HFFc6 (cell line): ENCODE measurements around the gene CLEC16A. TPM values are rescaled to one million over a fixed set of nuclear protein-coding genes. Genes with fewer than 3 reads are reported as not detected.

Experiments
- DNase-seq: peaks from one replicate; pipeline ENCODE4 v3.0.0-alpha.2; 2018
- H3K27ac Mint-ChIP-seq: 2 replicates; pipeline ENCODE4 v1.8.0; 2020; ENCODE audit warnings: mild to moderate bottlenecking, mixed read lengths
- H3K27me3 Mint-ChIP-seq: 2 replicates; pipeline ENCODE4 v1.8.0; 2021; ENCODE audit warnings: mild to moderate bottlenecking, moderate library complexity, mixed read lengths; ENCODE audit not compliant: insufficient read depth
- H3K36me3 Mint-ChIP-seq: 2 replicates; pipeline ENCODE4 v1.8.0; 2021; ENCODE audit warnings: low read depth, mixed read lengths
- H3K4me1 Mint-ChIP-seq: 2 replicates; pipeline ENCODE4 v1.8.0; 2020; ENCODE audit warnings: low read depth, mixed read lengths
- H3K4me3 Mint-ChIP-seq: 2 replicates; pipeline ENCODE4 v1.8.0; 2020; ENCODE audit warnings: mild to moderate bottlenecking, moderate library complexity, mixed read lengths
- H3K9me3 Mint-ChIP-seq: 2 replicates; pipeline ENCODE4 v1.8.0; 2020; ENCODE audit warnings: mild to moderate bottlenecking, mixed read lengths
- total RNA-seq, 6 experiments: library from RNA; stranded (reverse); fragmentation: NEBNext Ultra II Directional; extraction: Animal tissue kit (Norgen Biotek cat#: 25700); gene quantifications; 2 replicates in 1 of 6; 3 replicates in 5 of 6; pipeline ENCODE4 v1.2.3, GENCODE V29; 2021
- TF ChIP-seq, protein P1 (sequence below): fragments of 200-600 bp; sonication (generic); IDR thresholded peaks from 2 replicates; pipeline ENCODE4 v1.5.0; 2021; ENCODE audit warnings: antibody characterized with exemption, mild to moderate bottlenecking

The CLEC16A gene
- total RNA-seq, 6 experiments from 2014 or later: 19.4 to 23.2 (median 21.2) TPM

DNA sequence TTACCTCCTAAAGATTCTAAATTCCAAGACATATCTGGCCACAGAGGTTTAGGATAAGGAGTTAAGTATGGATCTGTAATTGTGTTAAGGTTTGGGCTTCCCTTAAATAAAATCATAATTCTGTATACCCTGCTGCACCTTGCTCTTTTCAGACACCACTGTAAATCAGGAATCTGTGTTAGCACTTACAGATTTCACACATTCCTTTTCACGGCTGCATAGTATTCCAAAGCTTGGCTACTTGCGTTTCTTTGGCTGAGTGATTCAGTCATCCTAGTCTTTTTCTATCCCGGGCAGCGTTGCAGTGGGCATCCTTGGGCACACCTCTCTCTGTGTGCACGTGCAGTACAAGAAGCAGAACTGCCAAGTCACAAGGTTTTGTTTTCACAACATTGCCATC is 205.8 kb downstream of the CLEC16A start:
- H3K4me1 Mint-ChIP-seq: peaks cover 35% of the 10 kb centered on the region
- peaks cover 2% of the 10 kb centered on the region; the same call in 1 of the 2 replicates for H3K27me3 Mint-ChIP-seq
- peaks cover 8% of the 10 kb centered on the region; the same call in 1 of the 2 replicates for H3K36me3 Mint-ChIP-seq
- TF ChIP-seq, protein P1, sequence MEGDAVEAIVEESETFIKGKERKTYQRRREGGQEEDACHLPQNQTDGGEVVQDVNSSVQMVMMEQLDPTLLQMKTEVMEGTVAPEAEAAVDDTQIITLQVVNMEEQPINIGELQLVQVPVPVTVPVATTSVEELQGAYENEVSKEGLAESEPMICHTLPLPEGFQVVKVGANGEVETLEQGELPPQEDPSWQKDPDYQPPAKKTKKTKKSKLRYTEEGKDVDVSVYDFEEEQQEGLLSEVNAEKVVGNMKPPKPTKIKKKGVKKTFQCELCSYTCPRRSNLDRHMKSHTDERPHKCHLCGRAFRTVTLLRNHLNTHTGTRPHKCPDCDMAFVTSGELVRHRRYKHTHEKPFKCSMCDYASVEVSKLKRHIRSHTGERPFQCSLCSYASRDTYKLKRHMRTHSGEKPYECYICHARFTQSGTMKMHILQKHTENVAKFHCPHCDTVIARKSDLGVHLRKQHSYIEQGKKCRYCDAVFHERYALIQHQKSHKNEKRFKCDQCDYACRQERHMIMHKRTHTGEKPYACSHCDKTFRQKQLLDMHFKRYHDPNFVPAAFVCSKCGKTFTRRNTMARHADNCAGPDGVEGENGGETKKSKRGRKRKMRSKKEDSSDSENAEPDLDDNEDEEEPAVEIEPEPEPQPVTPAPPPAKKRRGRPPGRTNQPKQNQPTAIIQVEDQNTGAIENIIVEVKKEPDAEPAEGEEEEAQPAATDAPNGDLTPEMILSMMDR: no peak
- no peak for DNase-seq
- no peaks in the 10 kb centered on the region for H3K9me3 Mint-ChIP-seq
- H3K4me3 Mint-ChIP-seq: no peak overlapping the region
- H3K27ac Mint-ChIP-seq: no peak overlapping the region

DNA sequence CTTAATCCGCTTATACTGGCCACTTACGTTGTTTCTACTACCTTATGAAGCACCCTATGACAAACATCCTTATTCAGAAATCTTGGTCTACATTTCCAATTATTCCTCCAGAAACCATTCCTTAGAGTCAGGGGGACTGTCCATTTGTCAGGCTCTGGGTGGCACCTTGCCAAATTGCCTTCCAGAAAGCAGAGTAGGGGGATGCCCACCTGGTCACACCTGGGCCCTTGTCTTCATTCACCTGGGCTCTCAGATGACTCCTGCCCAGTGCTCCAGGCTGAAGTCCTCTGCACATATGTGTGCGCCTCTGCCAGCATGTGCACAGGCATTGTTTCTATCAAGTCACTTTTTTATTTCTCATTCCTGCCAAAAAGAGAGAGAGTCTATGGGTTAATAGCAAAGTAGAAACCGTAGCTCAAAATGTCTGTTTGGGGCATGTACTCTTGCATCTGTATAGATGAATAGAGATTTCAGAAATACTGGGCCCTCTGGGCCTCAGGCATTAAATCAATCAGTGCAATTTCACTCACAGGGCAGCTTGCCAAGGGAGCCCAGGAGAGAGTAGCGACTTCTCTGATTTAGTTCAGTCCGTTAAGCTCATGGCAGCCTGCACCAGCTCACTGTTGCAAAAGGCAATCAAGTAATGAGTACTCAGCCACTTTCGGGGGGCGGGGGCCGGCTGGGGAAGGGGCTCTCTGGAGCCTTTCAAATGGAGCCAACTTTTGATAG is 207.0 kb downstream of the CLEC16A start:
- no peak overlapping the region for H3K4me3 Mint-ChIP-seq
- TF ChIP-seq, protein P1: no peak
- H3K36me3 Mint-ChIP-seq: peaks cover 8% of the 10 kb centered on the region; the same call in 1 of the 2 replicates
- H3K27me3 Mint-ChIP-seq: peaks cover 2% of the 10 kb centered on the region
- H3K27ac Mint-ChIP-seq: no peak overlapping the region
- no peaks in the 10 kb centered on the region for H3K9me3 Mint-ChIP-seq
- no peak for DNase-seq
- H3K4me1 Mint-ChIP-seq: peaks cover 35% of the 10 kb centered on the region

DNA sequence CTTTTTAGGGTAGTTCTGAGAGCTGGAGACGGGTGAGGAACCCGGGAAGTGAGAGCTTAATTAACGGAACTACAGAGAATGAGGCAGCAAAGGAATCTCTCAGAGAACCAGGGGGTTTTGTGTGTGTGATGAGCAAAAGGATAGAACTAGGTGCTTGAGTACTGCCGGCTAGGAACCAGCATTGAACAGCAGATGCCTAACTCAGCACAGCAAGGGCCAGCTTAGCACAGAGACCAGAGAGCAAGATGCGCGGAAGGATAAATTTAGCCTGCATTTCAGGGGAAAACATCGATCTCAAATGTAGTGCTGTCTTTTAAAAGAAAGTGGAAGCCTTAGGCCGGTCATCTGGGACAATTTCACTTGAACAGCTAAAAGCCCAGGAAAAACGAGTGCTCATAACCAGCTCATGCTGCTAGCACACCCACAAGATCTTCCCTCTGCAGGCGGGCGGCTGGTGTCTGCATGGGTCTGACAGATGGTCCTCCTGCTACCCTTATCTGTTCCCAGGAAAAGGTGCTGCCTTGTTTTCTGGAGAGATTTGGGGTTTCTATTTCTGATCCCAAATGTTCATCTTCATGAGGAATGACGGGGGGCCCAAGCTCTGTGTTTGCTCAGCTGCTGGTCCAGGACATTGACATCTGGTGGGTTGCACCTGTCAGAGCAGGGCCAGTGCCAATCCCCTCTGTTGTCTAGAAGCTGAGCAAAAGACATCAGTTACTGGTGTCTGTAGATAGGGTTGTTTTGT is 207.7 kb downstream of the CLEC16A start:
- Mint-ChIP-seq H3K27ac (no peak overlapping the region), H3K4me1 (peaks cover 35% of the 10 kb centered on the region), H3K36me3 (peaks cover 8% of the 10 kb centered on the region; the same call in 1 of the 2 replicates), H3K9me3 (no peaks in the 10 kb centered on the region), H3K27me3 (peaks cover 2% of the 10 kb centered on the region), H3K4me3 (no peak overlapping the region)
- TF ChIP-seq, protein P1: no peak
- DNase-seq: no peak

DNA sequence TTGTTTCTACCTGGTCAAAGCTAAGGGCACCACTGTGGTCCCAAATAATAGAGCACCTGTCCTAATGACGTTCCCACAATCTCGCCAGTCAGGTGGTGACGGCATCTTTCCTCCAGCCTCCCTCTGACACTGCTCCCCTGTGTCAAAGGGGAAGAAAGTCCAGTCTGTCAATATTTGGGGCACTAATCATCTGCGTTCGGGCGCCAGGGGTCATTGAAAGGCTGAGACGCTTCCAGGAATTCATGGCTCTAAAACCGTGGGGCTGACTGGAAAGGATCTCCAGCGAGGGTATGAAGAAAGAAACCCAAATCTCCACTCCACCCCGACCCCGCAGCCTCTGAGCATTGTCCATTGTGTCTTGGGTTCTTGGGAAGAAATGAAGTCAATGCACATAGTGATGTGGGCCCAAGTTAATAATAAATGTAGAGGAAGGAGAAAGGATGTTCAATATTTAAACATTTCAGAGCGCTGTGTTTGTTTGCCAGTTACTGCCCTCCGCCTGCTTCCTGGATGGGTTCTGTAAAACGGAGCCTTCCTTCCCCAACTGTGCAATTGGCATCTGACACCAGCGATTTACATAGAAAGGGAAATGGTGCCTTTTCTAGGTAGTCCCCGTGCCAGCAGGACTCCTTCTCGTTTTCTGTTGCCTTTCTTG is 208.4 kb downstream of the CLEC16A start:
- no peaks in the 10 kb centered on the region for H3K9me3 Mint-ChIP-seq
- DNase-seq: no peak
- H3K27ac Mint-ChIP-seq: no peak overlapping the region
- TF ChIP-seq, protein P1: no peak
- H3K36me3 Mint-ChIP-seq: peaks cover 8% of the 10 kb centered on the region; the same call in 1 of the 2 replicates
- no peak overlapping the region for H3K4me3 Mint-ChIP-seq
- peaks cover 35% of the 10 kb centered on the region for H3K4me1 Mint-ChIP-seq
- peaks cover 2% of the 10 kb centered on the region for H3K27me3 Mint-ChIP-seq

DNA sequence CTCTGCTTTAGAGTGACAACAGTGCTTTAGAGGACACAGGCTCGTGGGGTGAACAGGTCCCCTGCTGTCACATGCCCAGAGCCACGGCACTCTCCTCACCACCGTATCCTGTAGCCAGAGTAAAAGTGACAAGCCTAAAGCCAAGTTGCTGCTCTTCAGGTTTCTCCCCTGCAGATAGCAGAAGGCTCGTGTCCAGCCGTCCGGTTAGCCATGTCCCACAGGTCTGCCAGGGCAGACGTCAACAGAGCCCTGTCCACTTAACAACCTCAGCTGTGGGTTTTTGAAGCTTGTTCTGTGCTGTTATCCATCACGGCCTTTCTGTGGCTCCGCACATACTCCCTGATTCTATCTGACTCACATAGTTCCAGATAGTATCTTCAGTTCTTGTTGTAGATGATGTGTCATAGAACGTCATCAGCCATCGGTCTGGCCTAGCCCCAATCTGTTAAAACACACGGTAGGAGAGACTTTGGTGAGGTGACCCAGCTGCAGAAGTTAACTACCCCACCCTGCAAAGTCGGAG is 211.0 kb downstream of the CLEC16A start:
- DNase-seq: peak; percentile 92
- TF ChIP-seq, protein P1: no peak

More for the DNA sequence above, 211.0 kb downstream of the CLEC16A start:
- Mint-ChIP-seq H3K9me3 (peaks cover 7% of the 10 kb centered on the region; the same call in 1 of the 2 replicates), H3K36me3 (peaks cover 7% of the 10 kb centered on the region), H3K27me3 (peaks cover 2% of the 10 kb centered on the region), H3K27ac (peak overlapping the region; percentile 86), H3K4me1 (peaks cover 21% of the 10 kb centered on the region), H3K4me3 (peak overlapping the region; percentile 35)
